A673 (cell line): ENCODE measurements around the gene TBC1D19. TPM values are rescaled to one million over a fixed set of nuclear protein-coding genes. Genes with fewer than 3 reads are reported as not detected.
"Not testable (repeated sequence)": the region's sequence is repeated elsewhere in the genome, so short reads cannot be mapped to it uniquely, and the experiment has no call there.

ENCODE experiments used
- BruUV-seq: library from RNA; stranded (reverse); fragments of 400-500 nt; replicated peaks from 2 replicates; lab custom pipeline; 2021; lab: Mats Ljungman, UMichigan
- CTCF ChIA-PET: fragments of 300-600 bp; sonication (Branson Sonifier 250); formaldehyde crosslinking; loops from one replicate; lab custom pipeline; 2022; ENCODE audit warnings: antibody characterized with exemption; lab: Charles Lee
- POLR2A ChIA-PET: fragments of 300-600 bp; sonication (Branson Sonifier 250); formaldehyde crosslinking; loops from one replicate; lab custom pipeline; 2022; ENCODE audit warnings: antibody characterized with exemption; ENCODE audit not compliant: low non-redundant PET; lab: Charles Lee
- DNase-seq: peaks from one replicate; pipeline ENCODE4 v3.0.0-alpha.2; 2015; ENCODE audit warnings: low spot score
- H3K27ac ChIP-seq: fragments of 200-600 bp; sonication (generic); 2 replicates; pipeline ENCODE4 v1.5.1; 2016; ENCODE audit warnings: mixed run types, low read depth, mild to moderate bottlenecking, mixed read lengths, antibody characterized with exemption, low read length; ENCODE audit not compliant: poor library complexity, severe bottlenecking
- H3K27me3 ChIP-seq: fragments of 200-600 bp; sonication (generic); replicated peaks from 2 replicates; pipeline ENCODE4 v1.6.1; 2017; ENCODE audit warnings: mixed run types, low read depth, mild to moderate bottlenecking, mixed read lengths, antibody characterized with exemption, low read length; ENCODE audit not compliant: insufficient read depth, poor library complexity
- H3K36me3 ChIP-seq: fragments of 200-600 bp; sonication (generic); 2 replicates; pipeline ENCODE4 v1.6.1; 2016; ENCODE audit warnings: mixed run types, mild to moderate bottlenecking, mixed read lengths, antibody characterized with exemption, low read length; ENCODE audit not compliant: insufficient read depth, poor library complexity, severe bottlenecking
- H3K4me1 ChIP-seq: fragments of 200-600 bp; sonication (generic); 2 replicates; pipeline ENCODE4 v1.6.1; 2017; ENCODE audit warnings: mixed run types, mild to moderate bottlenecking, mixed read lengths, antibody characterized with exemption, low read length; ENCODE audit not compliant: insufficient read depth, poor library complexity, severe bottlenecking
- H3K4me3 ChIP-seq: fragments of 200-600 bp; sonication (generic); 2 replicates; pipeline ENCODE4 v1.5.1; 2016; ENCODE audit warnings: low read depth, mixed run types, mild to moderate bottlenecking, mixed read lengths, low read length; ENCODE audit not compliant: poor library complexity, severe bottlenecking
- H3K9me3 ChIP-seq: fragments of 200-600 bp; sonication (generic); 2 replicates; pipeline ENCODE4 v1.6.1; 2016; ENCODE audit warnings: mixed run types, low read depth, mild to moderate bottlenecking, mixed read lengths, antibody characterized with exemption, low read length; ENCODE audit not compliant: poor library complexity, severe bottlenecking
- EZH2 ChIP-seq: fragments of 200-600 bp; sonication (generic); IDR thresholded peaks from 2 replicates; pipeline ENCODE4 v1.6.1; 2017; ENCODE audit warnings: borderline replicate concordance, low read depth, mild to moderate bottlenecking, mixed read lengths, antibody characterized with exemption, low read length; ENCODE audit not compliant: poor library complexity, severe bottlenecking
- intact Hi-C: fragments of 100-400 bp; cut with micrococcal nuclease; formaldehyde crosslinking; loops from one replicate; pipeline ENCODE4 v1.10.0; 2022; ENCODE audit not compliant: unreplicated experiment
- total RNA-seq: library from RNA; stranded (reverse); gene quantifications from 2 replicates; pipeline ENCODE4 v1.2.3, GENCODE V29; 2021
- TF ChIP-seq, protein P1 (sequence below): fragments of 300-800, 200-600 bp; sonication (generic); conservative IDR thresholded peaks from 2 replicates; pipeline ENCODE4 v1.5.1; 2017; ENCODE audit warnings: low read depth, mild to moderate bottlenecking, antibody characterized with exemption, low read length, moderate library complexity, mixed read lengths

The TBC1D19 gene
- total RNA-seq, 1 experiment from 2014 or later = 9.9 TPM

- no peak for DNase-seq
- no peak for TF ChIP-seq EZH2
- TF ChIP-seq, protein P1, sequence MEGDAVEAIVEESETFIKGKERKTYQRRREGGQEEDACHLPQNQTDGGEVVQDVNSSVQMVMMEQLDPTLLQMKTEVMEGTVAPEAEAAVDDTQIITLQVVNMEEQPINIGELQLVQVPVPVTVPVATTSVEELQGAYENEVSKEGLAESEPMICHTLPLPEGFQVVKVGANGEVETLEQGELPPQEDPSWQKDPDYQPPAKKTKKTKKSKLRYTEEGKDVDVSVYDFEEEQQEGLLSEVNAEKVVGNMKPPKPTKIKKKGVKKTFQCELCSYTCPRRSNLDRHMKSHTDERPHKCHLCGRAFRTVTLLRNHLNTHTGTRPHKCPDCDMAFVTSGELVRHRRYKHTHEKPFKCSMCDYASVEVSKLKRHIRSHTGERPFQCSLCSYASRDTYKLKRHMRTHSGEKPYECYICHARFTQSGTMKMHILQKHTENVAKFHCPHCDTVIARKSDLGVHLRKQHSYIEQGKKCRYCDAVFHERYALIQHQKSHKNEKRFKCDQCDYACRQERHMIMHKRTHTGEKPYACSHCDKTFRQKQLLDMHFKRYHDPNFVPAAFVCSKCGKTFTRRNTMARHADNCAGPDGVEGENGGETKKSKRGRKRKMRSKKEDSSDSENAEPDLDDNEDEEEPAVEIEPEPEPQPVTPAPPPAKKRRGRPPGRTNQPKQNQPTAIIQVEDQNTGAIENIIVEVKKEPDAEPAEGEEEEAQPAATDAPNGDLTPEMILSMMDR = no peak
- H3K4me3 ChIP-seq = no peak overlapping the region
- no peaks in the 10 kb centered on the region for H3K9me3 ChIP-seq
- CTCF ChIA-PET = no interaction called here
- H3K4me1 ChIP-seq = no peaks in the 10 kb centered on the region
- H3K36me3 ChIP-seq = no peaks in the 10 kb centered on the region
- BruUV-seq = no TSS peak
- H3K27ac ChIP-seq = no peak overlapping the region
- intact Hi-C loops = no loop called here
- no peaks in the 10 kb centered on the region for H3K27me3 ChIP-seq
- POLR2A ChIA-PET = no interaction called here
Observed at GRCh38 chr4:26636458-26636857, 52.6 kb downstream of the TBC1D19 start.

GRCh38 chr4:26640639-26641038 lies 56.8 kb downstream of the TBC1D19 start:
- BruUV-seq, POLR2A ChIA-PET, CTCF ChIA-PET, H3K9me3 ChIP-seq, H3K27ac ChIP-seq, H3K36me3 ChIP-seq, H3K27me3 ChIP-seq, H3K4me1 ChIP-seq, DNase-seq, intact Hi-C loops, H3K4me3 ChIP-seq: not testable (repeated sequence)

GRCh38 chr4:26647523-26648224 lies 63.8 kb downstream of the TBC1D19 start:
- Histone ChIP-seq H3K36me3 (no peaks in the 10 kb centered on the region), H3K9me3 (no peaks in the 10 kb centered on the region), H3K4me1 (no peaks in the 10 kb centered on the region), H3K4me3 (no peak overlapping the region), H3K27ac (no peak overlapping the region), H3K27me3 (no peaks in the 10 kb centered on the region)
- BruUV-seq = no TSS peak
- TF ChIP-seq, protein P1 = no peak
- TF ChIP-seq EZH2 = no peak
- ChIA-PET CTCF (no interaction called here), POLR2A (no interaction called here)
- DNase-seq = no peak
- intact Hi-C loops = no loop called here

- no peaks in the 10 kb centered on the region for H3K9me3 ChIP-seq
- H3K27me3 ChIP-seq = no peaks in the 10 kb centered on the region
- H3K4me1 ChIP-seq = no peaks in the 10 kb centered on the region
- BruUV-seq = no TSS peak
- DNase-seq = no peak
- no peaks in the 10 kb centered on the region for H3K36me3 ChIP-seq
- intact Hi-C loops = no loop called here
- POLR2A ChIA-PET = no interaction called here
- CTCF ChIA-PET = no interaction called here
- H3K27ac ChIP-seq = no peak overlapping the region
- H3K4me3 ChIP-seq = no peak overlapping the region
- TF ChIP-seq EZH2 = no peak
- TF ChIP-seq, protein P1 = no peak
Observed at GRCh38 chr4:26648260-26648659, 64.4 kb downstream of the TBC1D19 start.
